ENCODE results near the gene SPRR2A. TPM values are rescaled to one million over a fixed set of nuclear protein-coding genes. Genes with fewer than 3 reads are reported as not detected.
"Not testable (repeated sequence)": the region's sequence is repeated elsewhere in the genome, so short reads cannot be mapped to it uniquely, and the experiment has no call there.

Gene SPRR2A
- total RNA-seq, 1 donor from 2014 or later = not detected

DNA sequence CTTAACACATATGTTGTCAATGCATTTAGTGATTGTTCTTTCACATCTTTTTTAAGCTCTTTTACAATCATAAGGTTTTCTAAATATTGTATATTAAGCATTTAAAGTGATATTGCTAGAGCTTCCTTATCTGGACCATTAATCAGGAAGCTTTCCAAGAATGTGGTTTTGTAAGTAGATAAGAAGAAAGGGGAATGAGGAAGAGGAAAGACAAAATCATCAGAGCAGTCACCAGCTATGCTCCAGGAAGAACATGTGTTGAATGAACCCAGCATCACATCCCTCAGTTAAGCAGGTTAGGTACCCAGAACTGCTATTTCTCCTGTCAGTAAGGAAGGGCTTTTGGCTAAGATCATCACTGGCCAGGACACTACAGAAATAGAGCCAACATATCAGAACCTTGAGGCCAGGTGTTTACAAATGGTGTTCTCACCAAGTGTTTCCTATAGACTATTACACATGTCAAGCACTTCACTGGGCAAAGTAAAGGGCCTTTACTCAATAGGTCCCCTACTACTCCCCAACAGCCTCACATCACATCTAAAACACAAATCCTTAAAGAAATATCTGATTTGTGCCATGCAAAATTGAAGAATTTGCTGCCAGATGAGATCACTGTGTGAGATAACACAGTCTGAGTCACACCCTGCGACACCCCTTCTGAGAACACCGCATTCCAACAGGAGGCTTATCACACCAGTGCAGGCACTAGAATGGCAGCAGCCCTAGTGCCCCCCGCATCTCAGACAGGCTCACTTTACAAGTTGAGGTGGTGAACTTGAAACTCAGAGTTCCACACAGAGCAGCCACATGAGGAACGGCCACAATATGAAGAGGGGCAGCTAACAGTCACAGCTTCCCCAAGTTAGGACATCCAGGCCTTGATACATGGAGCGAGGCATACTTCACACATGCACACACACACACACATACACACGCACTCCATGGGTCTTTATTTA lies 1.8 kb upstream of the SPRR2A start:
- TF ChIP-seq, protein P1, sequence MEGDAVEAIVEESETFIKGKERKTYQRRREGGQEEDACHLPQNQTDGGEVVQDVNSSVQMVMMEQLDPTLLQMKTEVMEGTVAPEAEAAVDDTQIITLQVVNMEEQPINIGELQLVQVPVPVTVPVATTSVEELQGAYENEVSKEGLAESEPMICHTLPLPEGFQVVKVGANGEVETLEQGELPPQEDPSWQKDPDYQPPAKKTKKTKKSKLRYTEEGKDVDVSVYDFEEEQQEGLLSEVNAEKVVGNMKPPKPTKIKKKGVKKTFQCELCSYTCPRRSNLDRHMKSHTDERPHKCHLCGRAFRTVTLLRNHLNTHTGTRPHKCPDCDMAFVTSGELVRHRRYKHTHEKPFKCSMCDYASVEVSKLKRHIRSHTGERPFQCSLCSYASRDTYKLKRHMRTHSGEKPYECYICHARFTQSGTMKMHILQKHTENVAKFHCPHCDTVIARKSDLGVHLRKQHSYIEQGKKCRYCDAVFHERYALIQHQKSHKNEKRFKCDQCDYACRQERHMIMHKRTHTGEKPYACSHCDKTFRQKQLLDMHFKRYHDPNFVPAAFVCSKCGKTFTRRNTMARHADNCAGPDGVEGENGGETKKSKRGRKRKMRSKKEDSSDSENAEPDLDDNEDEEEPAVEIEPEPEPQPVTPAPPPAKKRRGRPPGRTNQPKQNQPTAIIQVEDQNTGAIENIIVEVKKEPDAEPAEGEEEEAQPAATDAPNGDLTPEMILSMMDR (IDR thresholded peaks at IDR 0.05) = no peak
- Mint-ChIP-seq H3K27me3 (ENCODE audit: low read depth) (peaks cover 4% of the 10 kb centered on the region), H3K27ac (ENCODE audit: unreplicated experiment) (no peak overlapping the region), H3K36me3 (ENCODE audit: low read depth) (no peaks in the 10 kb centered on the region), H3K4me3 (ENCODE audit: unreplicated experiment) (no peak overlapping the region), H3K9me3 (ENCODE audit: low read depth) (no peaks in the 10 kb centered on the region), H3K4me1 (ENCODE audit: low read depth) (no peaks in the 10 kb centered on the region)
- DNase-seq (ENCODE audit: low spot score) = no peak

DNA sequence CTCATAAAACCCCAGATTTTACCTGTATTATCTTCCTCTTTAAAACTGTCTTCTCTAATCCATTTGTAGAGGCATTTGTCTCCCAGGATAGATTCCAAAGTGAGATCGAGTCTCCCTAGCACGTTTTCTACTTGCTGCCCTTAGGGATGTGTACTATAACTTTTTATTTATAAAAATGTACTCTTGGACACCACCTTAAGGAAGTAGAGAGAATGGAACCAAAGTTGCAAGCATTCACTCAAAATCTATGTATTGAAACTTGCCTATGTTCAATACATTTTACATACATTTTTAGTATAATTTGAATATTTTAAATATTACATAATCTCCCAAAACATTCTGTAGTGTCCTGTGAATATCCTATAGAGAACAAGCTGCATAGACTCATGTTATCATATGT lies 842 bp upstream of the SPRR2A start:
- TF ChIP-seq, protein P1 (IDR thresholded peaks at IDR 0.05) = no peak
- DNase-seq (ENCODE audit: low spot score) = no peak
- Mint-ChIP-seq H3K9me3 (ENCODE audit: low read depth) (peaks cover 9% of the 10 kb centered on the region), H3K36me3 (ENCODE audit: low read depth) (no peaks in the 10 kb centered on the region), H3K4me3 (ENCODE audit: unreplicated experiment) (no peak overlapping the region), H3K4me1 (ENCODE audit: low read depth) (no peaks in the 10 kb centered on the region), H3K27ac (ENCODE audit: unreplicated experiment) (no peak overlapping the region), H3K27me3 (ENCODE audit: low read depth) (peaks cover 4% of the 10 kb centered on the region)

DNA sequence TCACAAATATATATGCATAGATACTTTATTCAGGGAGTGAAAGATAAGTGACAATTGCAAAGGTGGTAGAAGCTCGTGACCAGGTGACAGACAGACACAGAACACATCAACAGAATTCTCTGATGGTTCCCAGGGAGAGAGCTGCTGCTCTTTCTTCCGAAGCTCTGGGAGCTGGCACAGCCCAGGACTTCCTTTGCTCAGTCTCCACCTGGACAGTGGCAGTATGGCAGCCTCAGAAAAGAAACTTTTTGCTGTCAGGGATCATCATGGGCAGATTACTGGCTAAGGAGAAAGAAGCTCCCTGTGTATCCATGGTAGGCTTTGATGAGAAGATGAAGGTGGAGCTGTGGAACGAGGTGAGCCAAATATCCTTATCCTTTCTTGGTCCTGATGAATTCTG lies 1.2 kb downstream of the SPRR2A start:
- not testable (repeated sequence) for DNase-seq (ENCODE audit: low spot score); H3K4me3 Mint-ChIP-seq (ENCODE audit: unreplicated experiment); H3K27me3 Mint-ChIP-seq (ENCODE audit: low read depth); H3K36me3 Mint-ChIP-seq (ENCODE audit: low read depth); H3K4me1 Mint-ChIP-seq (ENCODE audit: low read depth); H3K27ac Mint-ChIP-seq (ENCODE audit: unreplicated experiment)
- H3K9me3 Mint-ChIP-seq (ENCODE audit: low read depth) = peaks cover 25% of the 10 kb centered on the region

DNA sequence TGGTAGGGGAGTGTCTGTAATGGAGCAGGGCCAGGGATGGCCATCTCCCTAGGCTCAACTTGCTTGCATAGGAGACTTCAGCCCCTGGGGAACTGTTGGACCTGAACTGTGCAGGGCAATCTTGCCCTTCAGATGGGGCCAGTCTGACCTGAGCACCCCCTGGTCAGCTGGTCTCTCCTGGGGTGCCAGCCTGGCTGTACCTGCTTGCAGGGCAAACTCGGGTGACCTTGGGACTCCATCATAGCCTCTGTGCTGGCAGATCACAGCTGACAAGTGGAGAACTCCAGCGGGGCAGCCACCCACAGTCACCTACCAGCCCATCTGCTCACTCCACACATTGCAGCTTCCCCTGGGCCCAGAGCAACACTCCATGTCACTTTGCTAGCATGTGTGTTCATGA lies 8.1 kb downstream of the SPRR2A start:
- H3K27ac Mint-ChIP-seq (ENCODE audit: unreplicated experiment) = no peak overlapping the region
- H3K4me1 Mint-ChIP-seq (ENCODE audit: low read depth) = no peaks in the 10 kb centered on the region
- H3K9me3 Mint-ChIP-seq (ENCODE audit: low read depth) = peaks cover 28% of the 10 kb centered on the region
- TF ChIP-seq, protein P1 (IDR thresholded peaks at IDR 0.05) = no peak
- no peak for DNase-seq (ENCODE audit: low spot score)
- no peak overlapping the region for H3K4me3 Mint-ChIP-seq (ENCODE audit: unreplicated experiment)
- H3K27me3 Mint-ChIP-seq (ENCODE audit: low read depth) = peaks cover 6% of the 10 kb centered on the region
- no peaks in the 10 kb centered on the region for H3K36me3 Mint-ChIP-seq (ENCODE audit: low read depth)

DNA sequence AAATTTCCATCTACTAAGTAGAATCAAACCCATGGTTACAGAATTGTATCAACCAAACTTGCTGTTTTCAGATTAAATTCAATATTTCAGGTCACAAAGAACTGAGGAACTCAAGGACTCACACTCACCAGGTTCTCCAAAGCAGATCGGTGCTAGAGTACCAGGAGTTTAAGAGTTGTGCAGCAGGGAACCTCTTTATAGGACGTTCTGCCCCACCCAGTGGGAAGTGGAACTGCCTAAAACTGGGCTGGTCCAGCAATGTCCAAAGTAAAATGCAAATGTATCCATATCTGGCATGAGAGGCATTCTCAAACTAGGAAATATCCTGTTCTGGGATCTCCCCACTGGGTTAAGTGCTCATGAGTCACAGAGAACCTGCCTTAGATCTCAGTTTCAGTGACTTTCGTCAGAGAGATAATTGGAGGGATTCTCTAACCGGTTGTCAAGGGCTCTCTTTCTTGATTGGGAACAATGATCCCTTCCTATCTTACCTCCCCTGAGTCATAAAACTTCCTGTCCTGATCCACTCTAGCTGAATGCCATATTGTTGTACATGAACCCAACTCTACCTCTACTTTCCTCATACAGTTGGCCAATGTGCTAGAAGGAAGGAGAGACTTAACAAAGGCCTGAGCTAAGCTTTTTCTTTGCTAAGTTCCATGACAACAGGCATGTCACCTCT lies 16.2 kb downstream of the SPRR2A start, which contains the start of gene SPRR2D:
Gene SPRR2D, minus strand, starts transcription at position 171 of the 682 bp plus-strand sequence. CDS start 774 bp downstream, outside the sequence.
- no peak within 1 kb of the TSS for H3K27ac Mint-ChIP-seq (ENCODE audit: unreplicated experiment)
- DNase-seq (ENCODE audit: low spot score) = no peak
- H3K9me3 Mint-ChIP-seq (ENCODE audit: low read depth) = no peaks in the 10 kb centered on the region
- no peaks in the 10 kb centered on the region for H3K4me1 Mint-ChIP-seq (ENCODE audit: low read depth)
- peaks cover 11% of the 10 kb centered on the region for H3K27me3 Mint-ChIP-seq (ENCODE audit: low read depth)
- no peaks in the 10 kb centered on the region for H3K36me3 Mint-ChIP-seq (ENCODE audit: low read depth)
- no peak within 1 kb of the TSS for H3K4me3 Mint-ChIP-seq (ENCODE audit: unreplicated experiment)
- TF ChIP-seq, protein P1 (IDR thresholded peaks at IDR 0.05) = no peak
